Activated CD8-positive, alpha-beta memory T cell treated with anti-CD3 and anti-CD28 coated beads, Interleukin-2, amount 50 U/mL, for 24 hours (primary cell): ENCODE data around the gene TEX22.
"Not testable (repeated sequence)": the region's sequence is repeated elsewhere in the genome, so short reads cannot be mapped to it uniquely, and the experiment has no call there.

Experiments
- DNase-seq: peaks from one replicate; pipeline ENCODE4 v3.0.0-alpha.2; 2020; ENCODE audit errors: extremely low read depth

Gene TEX22, protein sequence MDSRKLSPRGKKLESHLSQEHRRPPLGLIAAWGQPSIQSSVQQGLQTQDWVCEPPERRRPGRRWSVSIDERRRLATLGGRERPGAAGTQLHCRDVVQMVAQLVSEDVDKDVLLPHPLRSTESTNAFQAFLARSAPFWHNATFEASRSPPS

DNA sequence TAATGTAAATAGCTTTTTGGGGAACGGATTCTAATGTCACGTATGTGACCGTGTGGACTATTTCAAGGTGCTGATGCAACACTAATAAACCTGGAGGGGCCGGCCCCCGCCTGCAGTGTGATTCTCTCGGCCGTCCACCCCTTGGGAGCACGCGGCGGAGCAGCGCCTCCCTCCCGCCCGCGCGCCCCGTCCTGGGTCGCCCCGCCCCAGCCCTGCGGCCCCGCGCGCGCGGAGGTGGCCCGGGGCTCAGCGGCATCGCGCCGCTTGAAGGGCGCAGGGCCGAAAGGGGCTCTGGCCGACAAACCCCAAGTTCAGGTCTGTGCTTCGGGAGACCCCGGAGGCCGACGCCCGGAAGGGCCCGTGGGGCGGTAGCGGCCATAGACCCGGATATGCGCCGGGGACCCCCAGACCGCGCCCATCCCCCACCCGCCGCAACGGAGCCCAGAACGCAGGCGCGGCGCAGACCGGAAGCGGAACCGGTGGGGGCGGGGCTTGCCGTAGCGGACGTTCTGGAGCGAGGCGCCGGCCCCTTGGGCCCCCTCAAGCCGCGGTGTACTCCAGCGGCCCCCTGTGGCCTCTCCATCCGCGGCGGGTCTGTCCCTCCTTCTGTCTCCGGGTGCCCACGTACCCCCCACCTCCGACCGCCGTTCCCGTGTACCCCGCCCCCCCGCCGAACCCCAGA lies at the start of gene TEX22:
Gene TEX22, plus strand, starts transcription at position 495 of the 682 bp plus-strand sequence. CDS start 803 bp downstream, outside the sequence.
- DNase-seq, result peak; percentile 84

DNA sequence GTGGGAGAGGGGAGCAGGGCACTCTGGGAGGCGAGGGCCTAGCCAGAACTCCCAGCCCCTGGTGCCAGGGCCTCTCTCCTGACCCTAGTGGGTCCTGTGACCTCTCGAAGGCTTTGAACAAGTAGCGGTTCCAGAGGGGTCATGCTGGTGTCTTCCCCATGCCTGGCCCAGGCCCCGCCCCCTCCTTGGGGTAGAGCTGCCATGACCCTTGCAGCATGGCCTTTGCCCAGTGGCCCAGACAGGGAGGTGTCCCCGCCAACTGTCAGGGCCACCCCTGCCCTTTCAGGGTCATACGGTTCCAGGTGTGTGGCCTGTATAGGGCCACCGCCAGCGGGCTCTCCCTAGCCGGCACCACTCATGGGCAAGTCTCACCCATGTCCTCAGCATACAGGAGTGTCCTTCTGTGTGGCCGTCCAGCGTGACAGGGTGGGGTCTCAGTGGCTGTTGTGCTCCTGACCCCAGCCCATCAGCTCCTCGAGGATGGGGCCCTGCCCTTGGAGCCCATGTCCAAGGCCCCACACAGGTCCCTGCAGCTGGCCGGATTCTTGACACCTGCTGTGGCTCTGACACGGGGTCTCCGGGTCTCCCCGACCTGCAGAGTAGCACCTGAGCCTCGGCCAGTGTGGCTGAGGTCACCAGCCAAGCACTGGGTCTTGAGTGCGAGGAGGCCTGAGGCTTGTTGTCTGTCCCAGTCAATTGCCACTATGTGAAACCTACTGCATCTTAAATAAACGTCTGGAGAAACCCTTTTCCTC lies 49.2 kb upstream of the TEX22 start:
- no peak for DNase-seq

DNA sequence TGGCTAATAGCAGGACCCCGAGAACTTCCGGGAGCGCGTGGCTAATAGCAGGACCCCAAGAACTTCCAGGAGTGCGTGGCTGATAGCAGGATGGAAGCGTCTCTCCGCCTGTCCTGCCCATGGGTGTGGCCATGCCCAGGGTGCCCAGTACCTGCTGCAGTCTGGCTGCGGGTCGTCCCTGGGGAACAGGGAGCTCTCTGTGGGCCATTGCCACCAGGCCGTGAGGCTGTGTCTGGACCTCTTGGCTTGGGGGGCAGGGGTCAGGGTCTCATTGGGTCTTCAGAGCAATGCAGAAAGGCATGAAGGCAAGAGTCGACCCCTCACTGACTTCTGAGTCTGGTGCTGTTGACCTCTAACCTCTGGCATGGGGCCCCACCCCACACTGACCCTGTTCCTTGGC lies 48.3 kb upstream of the TEX22 start:
- no peak for DNase-seq

GRCh38 chr14:105350450-105351244 lies 47.7 kb upstream of the TEX22 start:
- no peak for DNase-seq

- no peak for DNase-seq
These were observed 46.9 kb upstream of the TEX22 start for GRCh38 chr14:105351410-105351809.

DNA sequence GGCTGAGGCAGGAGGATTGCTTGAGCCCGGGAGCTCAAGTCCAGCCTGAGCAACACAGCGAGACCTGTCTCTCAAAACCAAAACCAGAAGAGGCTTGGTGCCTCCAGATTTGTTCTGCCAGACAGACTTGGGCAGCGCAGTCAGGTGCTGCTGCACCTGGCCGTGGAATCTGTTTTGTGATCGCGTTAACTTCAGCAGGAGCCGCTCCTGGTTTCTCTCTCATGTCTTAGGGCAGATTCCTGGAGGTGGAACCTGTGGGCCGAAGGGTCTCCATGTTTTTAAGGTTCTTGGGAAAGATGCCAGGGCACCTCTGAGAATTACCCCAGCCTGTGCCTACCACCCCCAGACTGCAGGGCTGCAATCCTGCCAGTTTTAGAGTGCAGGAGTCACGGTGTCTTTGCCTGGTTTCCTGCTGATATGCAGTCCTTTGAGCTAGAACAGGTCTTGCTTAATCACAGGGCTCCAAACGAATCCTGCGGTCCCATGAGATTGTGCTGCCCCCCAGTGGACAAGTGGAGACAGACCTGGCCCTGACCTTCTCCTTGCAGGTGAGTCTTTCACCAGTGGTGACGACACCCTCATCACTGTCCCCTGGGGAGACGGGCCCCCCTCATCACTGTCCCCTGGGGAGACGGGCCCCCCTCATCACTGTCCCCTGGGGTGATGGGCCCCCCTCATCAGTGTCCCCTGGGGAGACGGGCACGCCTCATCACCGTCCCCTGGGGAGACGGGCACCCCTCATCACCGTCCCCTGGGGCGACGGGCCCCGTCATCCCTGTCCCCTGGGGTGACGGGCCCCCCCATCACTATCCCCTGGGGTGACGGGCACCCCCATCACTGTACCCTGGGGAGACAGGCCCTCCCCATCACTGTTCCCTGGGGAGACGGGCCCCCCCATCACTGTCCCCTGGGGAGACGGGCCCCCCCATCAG lies 46.2 kb upstream of the TEX22 start:
- DNase-seq, result peak; percentile 77

GRCh38 chr14:105353136-105353535 lies 45.2 kb upstream of the TEX22 start:
- no peak for DNase-seq

DNA sequence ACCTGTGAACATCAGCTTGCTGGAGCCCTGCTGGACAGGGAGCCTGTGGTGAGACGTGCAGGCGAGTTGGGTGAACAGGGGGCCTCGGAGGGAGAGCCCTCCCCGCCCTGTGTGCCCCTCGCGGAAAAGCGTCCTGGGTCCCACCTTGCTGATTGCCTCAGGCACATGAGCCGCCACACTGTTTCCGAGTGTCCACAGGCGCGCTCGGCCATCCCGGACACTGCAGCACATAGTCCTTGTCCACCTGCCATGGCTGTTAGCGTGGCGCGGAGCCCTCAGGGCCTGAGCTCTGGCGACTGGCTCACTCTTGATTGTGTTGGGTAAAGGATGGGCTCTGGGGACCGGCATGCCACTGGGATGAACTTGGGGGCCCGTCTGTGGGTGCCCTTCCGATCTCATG lies 43.8 kb upstream of the TEX22 start:
- no peak for DNase-seq

DNA sequence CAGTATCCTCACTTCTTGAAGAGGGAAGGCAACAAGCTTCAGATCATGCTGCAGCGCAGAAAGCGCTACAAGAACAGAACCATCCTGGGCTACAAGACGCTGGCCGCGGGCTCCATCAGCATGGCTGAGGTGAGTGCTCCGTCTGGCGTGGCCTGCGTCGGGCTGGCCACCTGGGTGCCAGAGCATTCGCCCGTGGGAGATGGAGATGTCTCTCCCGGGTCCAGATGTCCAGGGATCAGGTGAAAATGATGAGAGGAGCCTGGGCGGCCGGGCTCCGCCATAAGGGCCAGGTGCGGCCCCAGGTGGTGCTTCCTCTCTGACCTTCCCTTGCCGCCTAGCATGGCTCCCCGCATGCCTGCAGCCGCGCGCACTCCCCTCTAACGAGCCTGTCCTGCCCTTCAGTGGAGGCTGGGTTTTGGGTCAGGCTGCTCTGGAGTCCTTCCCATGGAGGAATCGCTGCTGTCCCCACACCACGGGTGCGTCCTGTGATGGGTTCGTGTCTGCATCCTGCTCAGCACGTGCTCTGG lies 43.2 kb upstream of the TEX22 start:
- no peak for DNase-seq

- no peak for DNase-seq
These were observed 42.3 kb upstream of the TEX22 start for GRCh38 chr14:105355850-105356604.

GRCh38 chr14:105356927-105357326 lies 41.4 kb upstream of the TEX22 start:
- no peak for DNase-seq

DNA sequence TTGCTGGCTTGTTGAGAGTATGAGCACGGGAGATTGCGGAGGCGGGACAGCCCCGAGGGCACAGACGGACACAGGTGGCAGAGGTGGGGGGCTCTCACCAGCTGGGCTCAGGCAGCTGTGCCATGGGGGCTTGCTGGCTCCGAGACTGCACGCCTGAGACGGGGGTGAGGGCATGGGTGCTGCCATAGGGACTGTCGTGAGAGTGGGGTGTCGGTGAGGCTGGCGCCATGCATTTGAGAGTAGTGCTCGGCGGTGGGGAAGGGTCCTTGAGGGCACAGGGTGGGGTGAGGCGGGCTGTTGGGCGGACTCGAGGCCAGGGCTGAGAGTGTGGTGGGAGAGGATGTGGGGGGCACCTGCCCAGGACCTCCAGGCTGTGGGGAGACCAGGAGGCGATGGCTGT lies 40.7 kb upstream of the TEX22 start:
- no peak for DNase-seq

DNA sequence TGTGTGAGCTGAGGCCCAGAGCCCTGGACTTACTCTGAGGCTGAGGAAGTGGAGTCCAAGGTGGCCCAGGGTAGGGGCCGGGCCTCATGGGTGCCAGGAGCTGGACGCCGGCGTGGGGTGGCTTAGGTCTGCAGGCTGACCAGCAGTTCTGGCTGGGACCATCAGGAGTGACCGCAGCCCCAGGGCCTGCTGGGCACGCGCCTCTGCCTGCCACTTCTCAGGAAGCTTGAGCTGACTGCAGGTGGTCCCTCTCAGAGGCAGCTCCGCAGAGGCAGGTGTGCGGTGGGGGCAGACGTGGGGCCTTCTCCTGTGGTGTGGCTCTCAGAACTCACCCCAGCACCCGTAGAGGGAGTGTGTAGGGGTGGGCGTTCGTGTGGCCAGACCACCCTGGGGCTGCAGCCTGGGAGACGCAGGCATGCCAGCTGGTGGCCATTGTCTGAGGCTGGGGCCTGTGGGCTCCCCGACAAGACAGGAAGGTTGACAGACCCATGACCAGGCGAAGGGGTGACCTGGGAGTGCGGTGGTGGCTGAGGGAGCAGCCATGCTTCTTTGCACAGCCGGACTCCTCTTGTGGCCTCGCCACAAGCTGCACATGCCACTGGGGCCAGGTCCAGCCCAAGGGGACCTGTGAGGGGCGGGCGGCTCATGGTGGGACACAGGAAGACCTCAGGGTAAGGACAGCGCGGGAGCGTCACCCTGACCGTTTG lies 40.0 kb upstream of the TEX22 start:
- DNase-seq, result no peak

GRCh38 chr14:105358943-105359342 lies 39.4 kb upstream of the TEX22 start:
- no peak for DNase-seq

DNA sequence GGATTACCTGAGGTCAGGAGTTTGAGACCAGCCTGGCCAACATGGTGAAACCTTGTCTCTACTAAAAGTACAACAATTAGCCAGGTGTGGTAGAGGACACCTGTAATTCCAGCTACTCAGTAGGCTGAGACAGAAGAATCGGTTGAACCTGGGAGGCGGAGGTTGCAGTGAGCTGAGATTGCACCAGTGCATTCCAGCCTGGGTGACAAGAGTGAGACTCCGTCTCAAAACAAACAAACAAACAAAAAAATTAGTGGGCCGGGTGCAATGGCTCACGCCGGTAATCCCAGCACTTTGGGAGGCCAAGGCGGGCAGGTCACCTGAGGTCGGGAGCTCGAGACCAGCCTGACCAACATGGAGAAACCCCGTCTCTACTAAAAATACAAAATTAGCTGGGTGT lies 36.9 kb upstream of the TEX22 start:
- not testable (repeated sequence) for DNase-seq

DNA sequence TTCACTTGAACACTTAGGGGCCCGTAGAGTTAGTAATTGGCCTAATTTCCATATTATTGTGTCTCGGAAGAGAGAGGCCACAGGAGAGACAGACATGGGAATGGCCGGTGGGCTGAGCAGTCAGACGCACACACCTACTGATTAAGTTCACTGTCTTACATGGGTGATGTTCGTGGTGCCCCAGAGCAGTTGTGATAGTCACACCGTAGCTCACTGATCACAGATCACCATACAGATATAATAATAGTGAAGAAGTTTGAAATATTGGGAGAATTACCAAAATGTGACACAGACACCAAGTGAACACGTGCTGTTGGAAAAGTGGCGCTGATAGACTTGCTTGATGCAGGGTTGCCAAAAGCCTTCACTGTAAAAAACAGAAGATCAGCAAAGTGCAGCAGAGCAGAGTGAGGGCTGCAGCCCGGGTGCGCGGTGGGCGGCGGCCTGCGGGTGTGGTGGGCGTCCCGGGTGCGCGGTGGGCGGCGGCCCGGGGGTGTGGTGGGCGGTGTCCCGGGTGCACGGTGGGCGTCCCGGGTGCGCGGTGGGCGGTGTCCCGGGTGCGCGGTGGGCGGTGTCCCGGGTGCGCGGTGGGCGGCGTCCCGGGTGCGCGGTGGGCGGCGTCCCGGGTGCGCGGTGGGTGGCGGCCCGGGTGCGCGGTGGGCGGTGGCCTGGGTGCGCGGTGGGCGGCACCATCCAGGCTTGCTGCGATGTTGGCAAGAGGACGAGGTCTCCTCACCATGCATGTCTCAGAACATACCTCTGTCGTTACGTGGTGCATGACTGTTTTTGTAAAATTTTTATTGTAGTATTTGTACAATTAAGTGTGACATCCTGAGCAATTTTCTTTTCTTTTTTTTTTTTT lies 34.3 kb upstream of the TEX22 start:
- DNase-seq, result no peak

DNA sequence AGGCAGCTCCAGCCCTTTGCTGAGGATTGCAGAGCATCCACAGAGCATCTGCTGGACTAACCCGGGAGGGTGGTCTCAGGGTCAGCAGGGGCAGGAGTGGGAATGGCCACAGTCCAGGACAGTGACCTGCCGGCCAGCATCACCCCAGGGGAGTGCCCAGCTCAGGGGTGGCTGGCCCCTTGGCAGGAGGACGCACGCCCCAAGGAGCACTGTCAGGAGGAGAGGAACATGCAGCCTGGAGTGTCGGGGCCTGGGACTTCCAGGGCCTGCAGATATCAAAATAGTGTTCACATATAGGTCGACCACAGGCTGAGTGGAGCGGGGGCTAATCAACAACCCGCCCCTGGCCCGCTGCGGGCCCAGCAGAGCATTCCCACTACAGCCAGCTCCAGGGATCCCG lies 33.2 kb upstream of the TEX22 start:
- no peak for DNase-seq

- no peak for DNase-seq
These were observed 32.7 kb upstream of the TEX22 start for GRCh38 chr14:105365681-105366080.
